Measurements from ENCODE around the gene MAP3K20. TPM values are rescaled to one million over a fixed set of nuclear protein-coding genes. Genes with fewer than 3 reads are reported as not detected.

Gene MAP3K20
- total and polyA plus RNA-seq, 2 of the 4 experiments (the other 2 are of a cell fraction), result 27.5 to 84.4 TPM

DNA sequence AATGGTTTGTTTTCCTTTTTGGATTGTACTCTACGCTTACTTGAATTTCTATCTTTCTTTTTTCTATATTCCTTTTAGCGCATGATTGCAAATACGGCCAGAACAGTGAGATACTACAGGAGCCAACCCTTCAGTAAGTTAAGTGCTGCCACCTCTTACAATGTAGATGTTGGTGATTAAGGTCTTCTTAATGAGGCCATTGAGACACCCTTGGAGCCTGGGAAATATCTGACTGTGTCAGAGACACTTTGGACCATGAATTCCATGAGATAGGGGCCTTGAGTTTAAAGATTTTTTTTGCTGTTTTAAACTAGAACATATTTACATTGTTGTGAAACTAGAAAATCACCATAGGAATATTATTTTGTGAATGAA is 27.1 kb upstream of the MAP3K20 start:
- no TSS peak for BruUV-seq (replicated peaks)
- H2BK5ac ChIP-seq (ENCODE audit: low read depth, low read length, poor library complexity, severe bottlenecking), result peak overlapping the region; percentile 97
- no peaks in the 10 kb centered on the region for H4K20me1 ChIP-seq (ENCODE audit: insufficient read depth, low read length)
- no peaks in the 10 kb centered on the region for H3K79me1 ChIP-seq (ENCODE audit: low read depth in 1 of 2, low read length in 2 of 2)
- H3K23ac ChIP-seq (ENCODE audit: low read depth, low read length), result peak overlapping the region; percentile 78; the same call in 1 of the 2 replicates
- H3K27ac ChIP-seq (ENCODE audit: insufficient read depth, low read length), result peak overlapping the region; percentile 18; the same call in 1 of the 2 replicates
- H3K4me1 ChIP-seq (ENCODE audit: control insufficient read depth, insufficient read depth, low read length), result peaks cover 26% of the 10 kb centered on the region
- peak overlapping the region; percentile 40; the same call in 1 of the 2 replicates for H3K56ac ChIP-seq (ENCODE audit: extremely low read depth, insufficient read depth, low read length)
- H4K5ac ChIP-seq (ENCODE audit: low read depth, low read length), result peak overlapping the region; percentile 62; the same call in 1 of the 2 replicates
- no peak overlapping the region for H3K4me3 ChIP-seq (ENCODE audit: insufficient read depth, low read depth, low read length)
- peak overlapping the region; percentile 87 for H4K91ac ChIP-seq (ENCODE audit: insufficient read depth, low read depth, low read length)
- no CpG with 5 or more reads among the region's 3 CpGs for WGBS, 2 experiments (ENCODE audit: extremely low coverage in 2 of 2, insufficient read length in 1 of 2)
- peak overlapping the region; percentile 95 for H3K14ac ChIP-seq (replicated peaks; ENCODE audit: low read depth, low read length)
- no peak for ATAC-seq (ENCODE audit: low read depth)
- H3K36me3 ChIP-seq (ENCODE audit: control insufficient read depth, insufficient read depth, low read length), result no peaks in the 10 kb centered on the region
- peak overlapping the region; percentile 99 for H2BK20ac ChIP-seq (ENCODE audit: low read depth, low read length)
- peak overlapping the region; percentile 88 for H3K4ac ChIP-seq (ENCODE audit: low read depth, low read length)
- H2BK120ac ChIP-seq (ENCODE audit: low read depth, low read length), result peak overlapping the region; percentile 97
- TF ChIP-seq, protein P1, sequence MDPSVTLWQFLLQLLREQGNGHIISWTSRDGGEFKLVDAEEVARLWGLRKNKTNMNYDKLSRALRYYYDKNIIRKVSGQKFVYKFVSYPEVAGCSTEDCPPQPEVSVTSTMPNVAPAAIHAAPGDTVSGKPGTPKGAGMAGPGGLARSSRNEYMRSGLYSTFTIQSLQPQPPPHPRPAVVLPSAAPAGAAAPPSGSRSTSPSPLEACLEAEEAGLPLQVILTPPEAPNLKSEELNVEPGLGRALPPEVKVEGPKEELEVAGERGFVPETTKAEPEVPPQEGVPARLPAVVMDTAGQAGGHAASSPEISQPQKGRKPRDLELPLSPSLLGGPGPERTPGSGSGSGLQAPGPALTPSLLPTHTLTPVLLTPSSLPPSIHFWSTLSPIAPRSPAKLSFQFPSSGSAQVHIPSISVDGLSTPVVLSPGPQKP (IDR thresholded peaks at IDR 0.05; ENCODE audit: borderline replicate concordance, low read depth, low read length), result no peak
- TF ChIP-seq MAFK (IDR thresholded peaks at IDR 0.05; ENCODE audit: low read depth, low read length), result no peak
- TF ChIP-seq RCOR1 (IDR thresholded peaks at IDR 0.05; ENCODE audit: insufficient replicate concordance, low read length), result no peak
- TF ChIP-seq, protein P2, sequence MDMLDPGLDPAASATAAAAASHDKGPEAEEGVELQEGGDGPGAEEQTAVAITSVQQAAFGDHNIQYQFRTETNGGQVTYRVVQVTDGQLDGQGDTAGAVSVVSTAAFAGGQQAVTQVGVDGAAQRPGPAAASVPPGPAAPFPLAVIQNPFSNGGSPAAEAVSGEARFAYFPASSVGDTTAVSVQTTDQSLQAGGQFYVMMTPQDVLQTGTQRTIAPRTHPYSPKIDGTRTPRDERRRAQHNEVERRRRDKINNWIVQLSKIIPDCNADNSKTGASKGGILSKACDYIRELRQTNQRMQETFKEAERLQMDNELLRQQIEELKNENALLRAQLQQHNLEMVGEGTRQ (IDR thresholded peaks at IDR 0.05; ENCODE audit: low read depth, low read length), result no peak
- no peak for TF ChIP-seq CHD1 (IDR thresholded peaks at IDR 0.05; ENCODE audit: low read depth, low read length)
- no peak for TF ChIP-seq CEBPB (IDR thresholded peaks at IDR 0.05; ENCODE audit: low read depth, low read length)
- no peak for TF ChIP-seq RFX5 (IDR thresholded peaks at IDR 0.05; ENCODE audit: low read depth, low read length)
- no peak for TF ChIP-seq MAZ (IDR thresholded peaks at IDR 0.05; ENCODE audit: borderline replicate concordance, low read depth, low read length)
- TF ChIP-seq FOS (IDR thresholded peaks at IDR 0.05; ENCODE audit: low read depth, low read length), result no peak
- TF ChIP-seq NFE2L2 (IDR thresholded peaks at IDR 0.05; ENCODE audit: low read depth, low read length), result no peak
- TF ChIP-seq SMC3 (IDR thresholded peaks at IDR 0.05; ENCODE audit: low read depth, low read length), result no peak
- TF ChIP-seq, protein P3, sequence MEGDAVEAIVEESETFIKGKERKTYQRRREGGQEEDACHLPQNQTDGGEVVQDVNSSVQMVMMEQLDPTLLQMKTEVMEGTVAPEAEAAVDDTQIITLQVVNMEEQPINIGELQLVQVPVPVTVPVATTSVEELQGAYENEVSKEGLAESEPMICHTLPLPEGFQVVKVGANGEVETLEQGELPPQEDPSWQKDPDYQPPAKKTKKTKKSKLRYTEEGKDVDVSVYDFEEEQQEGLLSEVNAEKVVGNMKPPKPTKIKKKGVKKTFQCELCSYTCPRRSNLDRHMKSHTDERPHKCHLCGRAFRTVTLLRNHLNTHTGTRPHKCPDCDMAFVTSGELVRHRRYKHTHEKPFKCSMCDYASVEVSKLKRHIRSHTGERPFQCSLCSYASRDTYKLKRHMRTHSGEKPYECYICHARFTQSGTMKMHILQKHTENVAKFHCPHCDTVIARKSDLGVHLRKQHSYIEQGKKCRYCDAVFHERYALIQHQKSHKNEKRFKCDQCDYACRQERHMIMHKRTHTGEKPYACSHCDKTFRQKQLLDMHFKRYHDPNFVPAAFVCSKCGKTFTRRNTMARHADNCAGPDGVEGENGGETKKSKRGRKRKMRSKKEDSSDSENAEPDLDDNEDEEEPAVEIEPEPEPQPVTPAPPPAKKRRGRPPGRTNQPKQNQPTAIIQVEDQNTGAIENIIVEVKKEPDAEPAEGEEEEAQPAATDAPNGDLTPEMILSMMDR (conservative IDR thresholded peaks at IDR 0.05; ENCODE audit: low read depth, low read length), result no peak
- H2AK9ac ChIP-seq (replicated peaks; ENCODE audit: low read depth, low read length, poor library complexity), result no peak overlapping the region
- peak overlapping the region; percentile 59 to 78 for H4K8ac ChIP-seq (ENCODE audit: low read depth in 2 of 2, low read length in 2 of 2)
- H3K4me2 ChIP-seq (ENCODE audit: low read depth, low read length), result peak overlapping the region; percentile 6; the same call in 1 of the 2 replicates
- dilution Hi-C loops (cut with HindIII; ENCODE audit: low sequenced_read_pairs, unreplicated experiment) (no loop called here), intact Hi-C loops (cut with micrococcal nuclease) (no loop called here), in situ Hi-C loops (cut with MboI; ENCODE audit: low sequenced_read_pairs) (loop anchor here (25.0 kb wide), 1 partner anchor 314 kb away; the partner anchor contains the start of gene CDCA7)
- H3K18ac ChIP-seq (ENCODE audit: low read depth, low read length), result peak overlapping the region; percentile 93
- H3K9me1 ChIP-seq (ENCODE audit: insufficient read depth, low read length), result peaks cover 15% of the 10 kb centered on the region
- H3K27me3 ChIP-seq (ENCODE audit: control insufficient read depth, insufficient read depth, low read length), result no peaks in the 10 kb centered on the region
- DNase-seq, result no peak
- ChIA-PET POLR2A (ENCODE audit: unreplicated experiment) (no interaction called here), CTCF (interaction anchor here (0.7 to 1.1 kb wide), 2 partner anchors 21 to 293 kb away, joined by 3 read pairs; no protein-coding TSS in a partner anchor)
- H2AFZ ChIP-seq (replicated peaks; ENCODE audit: low read length, poor library complexity), result no peak overlapping the region
- no peak overlapping the region; the same call in 1 of the 2 replicates for H3K9ac ChIP-seq (ENCODE audit: low read depth, low read length)
- H3K9me3 ChIP-seq (ENCODE audit: control insufficient read depth, insufficient read depth, low read length), result no peaks in the 10 kb centered on the region
- H2AK5ac ChIP-seq (ENCODE audit: low read depth, low read length), result peak overlapping the region; percentile 81; the same call in 1 of the 2 replicates
- H2BK15ac ChIP-seq (ENCODE audit: low read depth, low read length), result peak overlapping the region; percentile 95
